HG03196 (cell line): ENCODE results near the gene HCRTR2.

Source experiments
- ATAC-seq: cut with Tn5 transposase; IDR thresholded peaks from one replicate; pipeline ENCODE4 v1.9.1; 2021; ENCODE audit not compliant: unreplicated experiment

The HCRTR2 gene

DNA sequence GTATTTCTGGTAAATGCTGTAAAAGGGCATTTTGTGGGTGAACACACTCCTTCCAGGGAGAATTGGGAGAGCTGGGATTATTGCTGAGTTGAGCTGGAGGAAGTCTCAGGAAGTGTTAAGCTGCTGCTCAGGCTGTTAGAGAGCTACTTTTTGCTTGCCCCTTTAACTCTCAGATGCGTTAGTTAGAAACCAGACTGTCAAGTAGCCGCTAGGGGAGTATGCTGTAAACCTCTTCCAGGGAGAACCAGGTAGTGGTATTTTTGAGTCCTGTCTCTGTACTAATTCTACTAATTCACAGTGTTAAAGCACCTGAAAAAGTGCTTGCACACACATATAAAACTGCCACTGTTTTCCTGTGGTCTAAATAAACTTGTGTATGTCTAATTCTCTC is 146.4 kb downstream of the HCRTR2 start:
- no peak for ATAC-seq

DNA sequence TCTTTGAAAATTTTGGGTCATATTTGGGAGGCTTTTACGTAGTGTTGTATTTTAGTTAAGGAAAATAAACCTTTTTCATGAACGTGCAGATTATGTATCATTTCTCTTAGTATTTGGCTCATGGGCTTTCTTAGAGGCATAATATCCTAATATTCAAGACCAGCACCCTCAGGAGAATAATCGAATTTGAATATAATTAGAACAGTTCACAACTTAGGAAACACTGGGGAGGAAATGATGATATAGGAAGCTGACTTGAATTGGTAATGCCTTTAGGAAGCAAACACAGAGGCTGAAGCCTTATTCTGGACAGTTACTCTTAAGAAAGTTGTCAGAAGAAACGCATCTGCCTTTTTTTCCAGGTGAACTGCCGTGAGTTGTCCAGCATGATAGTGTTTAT is 152.9 kb downstream of the HCRTR2 start, which contains the start of gene GFRAL:
TSS of gene GFRAL (plus strand) at position 301 of the 400 bp plus-strand sequence. CDS start at position 387, 86 bp downstream.
- no peak for ATAC-seq
